ENCODE measurements around the gene SMC3. TPM values are rescaled to one million over a fixed set of nuclear protein-coding genes. Genes with fewer than 3 reads are reported as not detected.

Gene SMC3
- total RNA-seq, 1 donor from 2014 or later: 48.6 TPM

Other genes with a start within 250 kb of the SMC3 start
- 53.5 TPM for gene DUSP5, start 69.8 kb upstream of the SMC3 start, total RNA-seq
- 0.67 TPM for gene RBM20, start 76.6 kb downstream of the SMC3 start, total RNA-seq

All from sciatic nerve (tissue), 1 donor.